MM.1S (cell line): ENCODE measurements around the gene PIK3R2.

ENCODE experiments used
- CTCF ChIP-seq: fragments of 300-600 bp; sonication (generic); IDR thresholded peaks from 2 replicates; pipeline ENCODE4 v1.5.1; 2016; ENCODE audit warnings: antibody characterized with exemption, low read length, mixed read lengths
- EZH2 ChIP-seq: fragments of 300-600 bp; sonication (generic); optimal IDR thresholded peaks from 2 replicates; pipeline ENCODE3; 2017; ENCODE audit warnings: low read depth, mild to moderate bottlenecking, antibody characterized with exemption, low read length, mixed read lengths
- EZH2phosphoT487 ChIP-seq: fragments of 300-600 bp; sonication (generic); IDR thresholded peaks from 2 replicates; pipeline ENCODE4 v1.6.1; 2018; ENCODE audit warnings: antibody characterized with exemption, low read length

- TF ChIP-seq EZH2phosphoT487: no peak
- no peak for TF ChIP-seq CTCF
- TF ChIP-seq EZH2: no peak
Measured at GRCh38 chr19:18119013-18119716, 33.8 kb upstream of the PIK3R2 start.
